Uterus (tissue), 4 donors: ENCODE results near the gene TTC7B. TPM values are rescaled to one million over a fixed set of nuclear protein-coding genes. Genes with fewer than 3 reads are reported as not detected.

ENCODE experiments used
- DNase-seq, 2 donors: peaks; one replicate each; pipeline ENCODE4 v3.0.0-alpha.2; 2019 to 2020
- H3K27ac ChIP-seq, 2 donors: fragments of 200-600 bp; sonication (generic); 1 replicate in 1 of 2; 2 replicates in 1 of 2; pipeline ENCODE4 v1.5.1; 2016 to 2018
- H3K27me3 ChIP-seq, 2 donors: fragments of 200-600 bp; sonication (generic); one replicate each; pipeline ENCODE4 v1.5.1; 2018 to 2019; ENCODE audit warnings: control low read depth in 1 of 2
- H3K36me3 ChIP-seq, 2 donors: fragments of 200-600 bp; sonication (generic); one replicate each; pipeline ENCODE4 v1.5.1; 2019; ENCODE audit warnings: control low read depth in 1 of 2
- H3K4me1 ChIP-seq, 2 donors: fragments of 200-600 bp; sonication (generic); one replicate each; pipeline ENCODE4 v1.5.1; 2018 to 2019; ENCODE audit warnings: control low read depth in 1 of 2
- H3K4me3 ChIP-seq, 2 donors: fragments of 200-600 bp; sonication (generic); 1 replicate in 1 of 2; 2 replicates in 1 of 2; pipeline ENCODE4 v1.5.1; 2018 to 2019; ENCODE audit warnings: mild to moderate bottlenecking in 1 of 2
- H3K9me3 ChIP-seq, 2 donors: fragments of 200-600 bp; sonication (generic); one replicate each; pipeline ENCODE4 v1.5.1; 2019; ENCODE audit warnings: control low read depth in 1 of 2
- CTCF ChIP-seq, 4 experiments: fragments of 200-600 bp in 2 of 4; fragments of 450-650 bp in 2 of 4; sonication (generic) in 2 of 4; IDR thresholded peaks; one replicate each; pipeline ENCODE4 v1.5.1; 2016 to 2019; ENCODE audit warnings: antibody characterized with exemption in 4 of 4, mild to moderate bottlenecking in 2 of 4, moderate library complexity in 1 of 4
- POLR2A ChIP-seq, 2 donors: fragments of 450-650 bp; IDR thresholded peaks; one replicate each; pipeline ENCODE4 v1.6.1; 2016; ENCODE audit warnings: antibody characterized with exemption in 2 of 2, mild to moderate bottlenecking in 1 of 2, moderate library complexity in 1 of 2
- intact Hi-C: fragments of 100-400 bp; cut with DNase I; formaldehyde crosslinking; loops from one replicate; pipeline ENCODE4 v1.15.1; 2023; ENCODE audit warnings: low total_unique reads
- total RNA-seq, 4 donors: library from RNA; depleted of rRNA in 3 of 4; stranded (reverse); fragments of >200 nt in 3 of 4; gene quantifications; one replicate each; pipeline versions ENCODE4 v1.1.0 to v1.2.4, GENCODE V29; 2014 to 2023
- donor health status: DM: yes; HTN: yes; CAD: no.

TTC7B gene
- total RNA-seq, 4 donors from 2014 or later, result 15.3 to 73.9 (median 28.0) TPM

DNA sequence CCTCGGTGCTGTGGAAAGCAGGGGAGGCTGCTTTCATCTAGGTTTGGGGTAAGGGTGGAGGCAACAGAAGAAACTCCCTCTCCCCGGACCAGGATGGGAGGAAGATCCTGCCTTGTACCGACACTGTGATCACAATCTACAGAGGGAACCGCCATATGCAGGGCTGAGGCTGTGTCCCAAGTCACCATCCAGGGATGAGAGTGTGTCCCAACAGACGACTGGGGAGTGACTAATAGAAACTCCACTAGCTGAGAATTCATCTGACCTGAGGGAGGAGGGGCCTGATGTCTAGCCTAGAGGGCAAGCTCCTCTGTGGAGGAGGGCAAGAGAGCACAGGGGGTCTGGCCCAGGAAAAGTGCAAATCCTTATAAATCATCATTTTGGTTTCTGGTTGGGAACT, 247.0 kb downstream of the TTC7B start:
- no peak overlapping the region for H3K4me3 ChIP-seq
- no peaks in the 10 kb centered on the region for H3K4me1 ChIP-seq
- TF ChIP-seq CTCF (IDR thresholded peaks at IDR 0.05) (no peak), POLR2A (IDR thresholded peaks at IDR 0.05) (no peak)
- intact Hi-C loops, result no loop called here
- DNase-seq, result no peak
- peak overlapping the region in 1 of 2 donors; percentile 5 for H3K27ac ChIP-seq
- H3K9me3 ChIP-seq, result no peaks in the 10 kb centered on the region
- H3K36me3 ChIP-seq, result no peaks in the 10 kb centered on the region
- H3K27me3 ChIP-seq, result no peaks in the 10 kb centered on the region

GRCh38 chr14:90568405-90568804, 247.8 kb downstream of the TTC7B start:
- intact Hi-C loops, result no loop called here
- H3K9me3 ChIP-seq, result no peaks in the 10 kb centered on the region
- H3K4me1 ChIP-seq, result no peaks in the 10 kb centered on the region
- H3K4me3 ChIP-seq, result no peak overlapping the region
- no peaks in the 10 kb centered on the region for H3K36me3 ChIP-seq
- no peak overlapping the region for H3K27ac ChIP-seq
- no peaks in the 10 kb centered on the region for H3K27me3 ChIP-seq
- TF ChIP-seq CTCF (IDR thresholded peaks at IDR 0.05) (no peak), POLR2A (IDR thresholded peaks at IDR 0.05) (no peak)
- DNase-seq, result no peak

- H3K9me3 ChIP-seq, result no peaks in the 10 kb centered on the region
- no peak overlapping the region for H3K4me3 ChIP-seq
- H3K27me3 ChIP-seq, result no peaks in the 10 kb centered on the region
- H3K27ac ChIP-seq, result no peak overlapping the region
- DNase-seq, result no peak
- no peaks in the 10 kb centered on the region for H3K4me1 ChIP-seq
- intact Hi-C loops, result no loop called here
- TF ChIP-seq POLR2A (IDR thresholded peaks at IDR 0.05) (no peak), CTCF (IDR thresholded peaks at IDR 0.05) (no peak)
- no peaks in the 10 kb centered on the region for H3K36me3 ChIP-seq
Measured at GRCh38 chr14:90567991-90568390, 248.2 kb downstream of the TTC7B start.

DNA sequence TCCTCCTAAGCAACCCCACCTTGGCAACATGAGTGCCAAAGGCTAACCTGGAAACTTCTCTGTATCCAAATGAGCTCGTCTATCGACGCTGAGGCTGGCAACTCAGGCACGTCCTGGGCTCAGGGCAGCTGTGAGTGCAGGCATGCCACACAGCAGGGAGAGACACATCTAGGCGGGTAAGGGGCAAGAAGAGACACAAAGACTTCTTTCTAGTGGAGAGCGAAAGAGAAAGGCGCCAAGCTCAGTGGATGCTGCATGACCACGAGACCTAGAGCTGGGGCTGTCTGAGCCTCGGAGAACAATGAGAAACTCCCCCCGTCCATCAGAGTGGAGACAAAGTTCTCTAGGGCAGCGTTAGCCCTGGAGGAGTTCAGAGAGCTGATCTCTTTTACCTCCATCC, 249.0 kb downstream of the TTC7B start:
- H3K9me3 ChIP-seq, result no peaks in the 10 kb centered on the region
- no peak for TF ChIP-seq CTCF (IDR thresholded peaks at IDR 0.05)
- no peak for TF ChIP-seq POLR2A (IDR thresholded peaks at IDR 0.05)
- H3K4me3 ChIP-seq, result no peak overlapping the region
- H3K36me3 ChIP-seq, result no peaks in the 10 kb centered on the region
- DNase-seq, result no peak
- H3K4me1 ChIP-seq, result no peaks in the 10 kb centered on the region
- intact Hi-C loops, result no loop called here
- no peaks in the 10 kb centered on the region for H3K27me3 ChIP-seq
- H3K27ac ChIP-seq, result no peak overlapping the region

GRCh38 chr14:90566481-90566880, 249.7 kb downstream of the TTC7B start:
- no peak for DNase-seq
- intact Hi-C loops, result no loop called here
- Histone ChIP-seq H3K36me3 (no peaks in the 10 kb centered on the region), H3K9me3 (no peaks in the 10 kb centered on the region), H3K4me3 (no peak overlapping the region), H3K27me3 (no peaks in the 10 kb centered on the region), H3K27ac (no peak overlapping the region), H3K4me1 (no peaks in the 10 kb centered on the region)
- TF ChIP-seq POLR2A (IDR thresholded peaks at IDR 0.05) (no peak), CTCF (IDR thresholded peaks at IDR 0.05) (no peak)
